Measurements from ENCODE around the gene SYNPO2.

DNA sequence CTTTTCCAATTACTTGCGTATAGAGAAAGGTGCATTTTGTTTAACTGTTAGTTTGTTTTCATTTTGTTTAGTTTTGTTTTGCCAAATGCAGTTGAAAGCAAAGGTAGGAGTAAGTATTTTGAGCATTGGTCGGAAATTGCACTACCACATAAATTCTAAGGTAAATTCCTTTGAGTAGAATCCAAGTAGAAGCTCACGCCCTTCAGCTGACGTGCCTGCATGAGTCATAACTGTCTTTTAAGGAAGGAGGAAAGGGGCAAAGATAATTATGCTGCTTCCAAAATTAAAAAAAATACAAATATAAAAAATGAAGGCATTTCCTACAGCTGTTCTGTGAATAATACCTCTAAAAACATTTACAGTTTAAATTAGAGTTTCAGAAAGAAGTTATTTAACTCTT, 136.8 kb downstream of the SYNPO2 start:
- no peak for TF ChIP-seq CTCF (IDR thresholded peaks at IDR 0.05)
- no peak for TF ChIP-seq POLR2A (IDR thresholded peaks at IDR 0.05)
